IPS-18a (cell line): ENCODE data around the gene NADSYN1.

ENCODE experiments used
- H3K27ac ChIP-seq: one replicate; pipeline ENCODE4 v1.5.1; 2013; ENCODE audit warnings: low read length
- H3K27me3 ChIP-seq: one replicate; pipeline ENCODE4 v1.6.1; 2013; ENCODE audit warnings: mild to moderate bottlenecking, low read length; ENCODE audit not compliant: control insufficient read depth, insufficient read depth
- H3K36me3 ChIP-seq: one replicate; pipeline ENCODE4 v1.6.1; 2013; ENCODE audit warnings: low read depth, low read length; ENCODE audit not compliant: control insufficient read depth
- H3K4me1 ChIP-seq: one replicate; pipeline ENCODE4 v1.6.1; 2013; ENCODE audit warnings: low read depth, low read length; ENCODE audit not compliant: control insufficient read depth
- H3K4me3 ChIP-seq: one replicate; pipeline ENCODE4 v1.5.1; 2013; ENCODE audit warnings: low read length
- H3K9ac ChIP-seq: one replicate; pipeline ENCODE4 v1.6.1; 2013; ENCODE audit warnings: mild to moderate bottlenecking, low read length, moderate library complexity
- H3K9me3 ChIP-seq: one replicate; pipeline ENCODE4 v1.6.1; 2013; ENCODE audit warnings: low read depth, low read length; ENCODE audit not compliant: control insufficient read depth

The NADSYN1 gene

DNA sequence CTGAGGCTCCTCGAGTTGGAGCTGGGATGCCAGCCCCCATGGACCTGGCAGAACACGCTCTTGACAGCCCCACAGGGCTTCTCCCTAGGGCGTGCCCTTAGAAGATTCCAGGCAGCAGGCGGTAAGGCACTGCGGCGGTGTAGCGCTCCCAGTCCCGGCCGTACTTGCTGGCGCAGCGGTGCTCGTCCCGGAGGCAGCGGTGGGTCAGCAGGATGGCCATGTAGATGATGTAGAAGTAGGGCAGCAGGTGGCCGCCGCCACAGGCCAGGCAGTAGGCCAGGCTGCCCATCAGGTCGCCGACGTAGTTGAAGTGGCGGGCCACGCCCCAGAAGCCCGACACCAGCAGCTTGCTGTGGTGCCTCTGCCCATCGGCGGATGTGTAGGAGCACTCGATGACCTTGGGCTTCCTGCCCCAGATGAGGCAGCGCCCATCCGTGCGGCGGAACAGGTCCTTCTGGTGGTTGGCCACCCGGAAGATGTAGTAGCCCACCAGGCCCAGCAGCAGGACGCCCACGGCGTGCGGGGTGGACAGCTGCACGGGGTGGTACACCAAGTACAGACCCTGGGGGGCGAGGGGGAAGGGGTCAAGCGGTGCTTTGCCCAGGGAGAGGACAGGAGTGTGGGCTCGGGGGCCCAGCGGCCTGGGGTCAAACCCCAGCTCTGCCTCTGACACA lies 17.6 kb upstream of the NADSYN1 start:
- Histone ChIP-seq H3K27ac (no peak overlapping the region), H3K9me3 (no peaks in the 10 kb centered on the region), H3K4me1 (no peaks in the 10 kb centered on the region), H3K36me3 (peaks cover 61% of the 10 kb centered on the region), H3K9ac (no peak overlapping the region), H3K27me3 (no peaks in the 10 kb centered on the region), H3K4me3 (no peak overlapping the region)

DNA sequence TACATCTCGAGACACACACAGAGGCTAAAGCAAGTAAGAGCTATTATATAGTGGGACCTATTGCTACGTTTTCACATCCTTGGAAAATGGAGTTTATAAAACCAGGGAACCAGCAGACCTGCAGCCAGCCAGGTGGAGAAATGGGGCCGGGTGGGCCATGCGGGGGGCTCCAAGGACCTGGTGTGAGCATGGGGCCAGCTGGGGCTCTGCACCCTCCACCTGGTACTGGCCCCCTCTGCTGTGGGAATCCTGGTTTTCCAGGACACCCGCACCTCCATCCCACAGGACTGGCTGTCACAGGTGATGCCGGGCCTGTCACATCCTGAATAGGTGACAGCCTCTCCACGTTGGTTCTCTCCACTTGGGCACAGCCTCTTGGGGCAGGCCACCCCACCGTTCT lies 16.1 kb upstream of the NADSYN1 start:
- no peaks in the 10 kb centered on the region for H3K27me3 ChIP-seq
- no peaks in the 10 kb centered on the region for H3K9me3 ChIP-seq
- H3K36me3 ChIP-seq: peaks cover 76% of the 10 kb centered on the region
- H3K27ac ChIP-seq: no peak overlapping the region
- no peak overlapping the region for H3K9ac ChIP-seq
- H3K4me3 ChIP-seq: no peak overlapping the region
- H3K4me1 ChIP-seq: no peaks in the 10 kb centered on the region

DNA sequence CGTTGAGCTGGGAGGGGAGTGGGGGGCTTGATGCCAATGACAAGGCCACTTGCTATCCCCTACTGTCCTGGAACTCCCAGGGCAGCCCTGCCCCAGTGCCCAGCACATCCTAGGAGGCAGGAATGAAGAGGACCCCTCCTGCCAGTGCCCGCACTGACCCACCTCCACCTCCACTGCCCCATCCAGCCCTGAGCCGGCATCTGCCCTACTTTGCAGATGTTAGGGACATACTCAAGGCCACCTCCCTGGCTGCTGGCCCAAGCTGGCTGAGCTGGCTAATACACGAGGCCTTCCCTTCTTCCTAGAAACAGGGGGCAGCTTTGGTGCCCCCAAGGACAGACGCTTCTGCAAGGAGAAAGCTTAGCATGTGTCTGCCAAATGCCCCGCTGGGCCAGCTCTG lies 15.6 kb upstream of the NADSYN1 start:
- H3K9me3 ChIP-seq: no peaks in the 10 kb centered on the region
- no peak overlapping the region for H3K27ac ChIP-seq
- H3K36me3 ChIP-seq: peaks cover 81% of the 10 kb centered on the region
- no peaks in the 10 kb centered on the region for H3K27me3 ChIP-seq
- no peaks in the 10 kb centered on the region for H3K4me1 ChIP-seq
- no peak overlapping the region for H3K9ac ChIP-seq
- no peak overlapping the region for H3K4me3 ChIP-seq

DNA sequence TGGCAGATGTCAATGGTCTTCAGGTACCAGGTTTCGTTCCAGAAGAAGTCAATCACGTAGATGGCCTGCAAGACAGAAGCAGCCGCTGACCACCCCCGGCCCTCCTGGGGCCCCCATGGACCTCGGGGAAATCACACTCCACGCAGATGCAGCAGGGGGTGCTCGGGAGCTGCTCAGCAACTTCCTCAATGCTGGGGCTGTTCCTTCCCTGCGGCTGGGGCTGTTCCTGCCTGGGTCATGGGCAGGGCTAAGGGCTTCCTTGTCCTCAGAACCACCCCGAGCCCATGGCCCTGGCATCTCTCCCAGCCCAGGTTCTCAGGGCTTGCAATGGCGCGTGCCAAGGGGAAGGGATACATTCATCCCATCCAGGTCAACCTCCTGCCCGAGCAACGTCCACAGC lies 15.1 kb upstream of the NADSYN1 start:
- Histone ChIP-seq H3K4me3 (no peak overlapping the region), H3K27ac (no peak overlapping the region), H3K9ac (no peak overlapping the region), H3K4me1 (no peaks in the 10 kb centered on the region), H3K27me3 (no peaks in the 10 kb centered on the region), H3K9me3 (no peaks in the 10 kb centered on the region), H3K36me3 (peaks cover 85% of the 10 kb centered on the region)

DNA sequence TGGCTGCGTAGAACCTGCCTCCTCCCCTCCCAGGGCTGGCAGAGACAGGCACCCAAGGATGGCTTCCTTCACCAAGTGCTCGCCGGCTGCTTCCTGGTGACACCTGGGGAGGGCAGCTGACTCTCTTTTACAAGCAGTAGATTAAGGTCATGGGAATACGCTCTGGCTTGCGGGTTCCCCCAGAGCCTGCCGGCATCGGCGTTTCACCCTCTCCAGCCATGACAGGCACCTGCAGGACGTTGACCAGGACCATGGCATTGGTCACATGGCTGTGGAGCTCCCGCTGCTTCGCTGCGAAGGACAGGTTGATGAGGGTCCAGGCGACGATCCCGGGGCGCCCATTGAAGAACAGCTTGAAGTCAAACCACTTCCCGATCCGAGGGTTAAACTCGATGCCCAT lies 14.4 kb upstream of the NADSYN1 start:
- Histone ChIP-seq H3K4me3 (no peak overlapping the region), H3K27me3 (no peaks in the 10 kb centered on the region), H3K36me3 (peaks cover 93% of the 10 kb centered on the region), H3K9me3 (no peaks in the 10 kb centered on the region), H3K27ac (no peak overlapping the region), H3K9ac (no peak overlapping the region), H3K4me1 (no peaks in the 10 kb centered on the region)

DNA sequence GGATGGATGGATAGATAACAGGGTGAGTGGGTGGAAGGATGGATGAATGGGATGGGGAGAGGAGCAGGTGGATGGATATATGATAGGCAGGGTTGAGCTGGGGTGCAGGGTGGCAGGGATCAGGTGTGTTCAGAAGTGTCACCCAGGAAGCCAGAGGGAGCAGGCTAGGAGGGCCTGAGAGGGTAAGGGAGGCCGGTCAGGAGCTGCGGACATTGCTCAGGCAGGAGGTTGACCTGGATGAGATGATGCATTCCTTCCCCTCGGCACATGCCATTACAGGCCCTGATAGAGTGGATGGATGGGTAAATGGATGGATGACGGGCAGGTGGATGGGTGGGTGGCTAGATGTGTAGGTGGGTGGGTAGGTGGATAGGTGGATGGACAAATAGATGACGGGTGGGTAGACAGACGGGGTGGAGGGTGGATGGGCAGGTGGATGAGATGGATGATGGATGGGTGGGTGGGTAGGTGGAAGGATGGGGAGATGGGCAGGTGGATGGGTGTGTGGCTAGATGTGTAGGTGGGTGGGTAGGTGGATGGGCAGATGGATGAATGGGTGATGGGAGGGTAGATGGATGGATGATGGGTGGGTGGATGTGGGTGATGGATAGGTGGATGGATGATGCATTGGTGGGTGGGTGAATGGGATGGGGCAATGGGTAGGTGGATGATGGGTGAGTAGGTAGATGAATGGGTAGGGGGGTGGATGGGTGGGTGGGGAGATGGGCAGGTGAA lies 12.8 kb upstream of the NADSYN1 start:
- H3K4me3 ChIP-seq: no peak overlapping the region
- H3K27ac ChIP-seq: no peak overlapping the region
- H3K27me3 ChIP-seq: no peaks in the 10 kb centered on the region
- H3K9me3 ChIP-seq: no peaks in the 10 kb centered on the region
- no peaks in the 10 kb centered on the region for H3K4me1 ChIP-seq
- H3K9ac ChIP-seq: no peak overlapping the region
- H3K36me3 ChIP-seq: peaks cover 96% of the 10 kb centered on the region

DNA sequence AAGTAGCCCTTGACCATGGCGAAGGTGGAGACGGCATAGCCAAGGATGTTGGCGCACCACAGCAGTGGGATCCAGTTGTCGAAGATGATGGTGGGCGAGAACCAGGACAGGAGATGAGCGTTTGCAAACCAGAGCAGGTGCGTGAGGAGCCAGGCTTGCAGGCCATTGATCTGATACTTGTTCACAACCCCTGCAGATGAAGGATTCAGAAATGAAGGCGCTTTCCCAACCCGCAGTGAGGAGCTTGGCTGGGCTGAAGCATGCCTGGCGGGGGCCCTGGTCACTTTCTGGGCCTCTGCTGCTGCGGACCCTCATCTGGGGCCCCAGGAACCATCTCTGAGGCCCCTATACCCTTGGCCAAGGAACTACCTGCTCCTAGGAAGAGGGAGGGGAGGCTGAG lies 11.8 kb upstream of the NADSYN1 start:
- H3K4me1 ChIP-seq: no peaks in the 10 kb centered on the region
- H3K9ac ChIP-seq: no peak overlapping the region
- no peak overlapping the region for H3K4me3 ChIP-seq
- H3K9me3 ChIP-seq: peaks cover 2% of the 10 kb centered on the region
- H3K27ac ChIP-seq: no peak overlapping the region
- H3K36me3 ChIP-seq: peaks cover 97% of the 10 kb centered on the region
- no peaks in the 10 kb centered on the region for H3K27me3 ChIP-seq

DNA sequence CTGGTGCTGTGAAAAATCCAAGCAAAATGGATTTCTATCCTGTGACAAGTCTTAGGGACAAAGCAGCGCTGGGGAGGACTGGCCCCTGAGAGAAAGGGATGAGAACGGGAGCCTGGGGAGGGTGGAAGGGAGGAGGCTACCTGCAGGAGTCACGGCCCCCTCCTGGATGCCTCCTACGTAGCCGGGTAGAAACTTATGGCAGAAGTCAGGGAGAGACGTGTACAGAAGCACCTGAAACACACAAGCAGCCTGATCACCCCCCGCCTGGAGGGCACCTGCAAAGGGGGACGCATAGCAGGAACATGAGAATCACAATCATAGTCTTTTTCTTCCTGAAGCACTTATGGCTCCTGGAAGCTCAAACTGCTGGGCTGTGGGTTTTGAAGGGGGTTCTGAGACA lies 10.9 kb upstream of the NADSYN1 start:
- Histone ChIP-seq H3K36me3 (peaks cover 99% of the 10 kb centered on the region), H3K9me3 (peaks cover 3% of the 10 kb centered on the region), H3K9ac (no peak overlapping the region), H3K4me3 (no peak overlapping the region), H3K27me3 (no peaks in the 10 kb centered on the region), H3K4me1 (peaks cover 3% of the 10 kb centered on the region), H3K27ac (no peak overlapping the region)

DNA sequence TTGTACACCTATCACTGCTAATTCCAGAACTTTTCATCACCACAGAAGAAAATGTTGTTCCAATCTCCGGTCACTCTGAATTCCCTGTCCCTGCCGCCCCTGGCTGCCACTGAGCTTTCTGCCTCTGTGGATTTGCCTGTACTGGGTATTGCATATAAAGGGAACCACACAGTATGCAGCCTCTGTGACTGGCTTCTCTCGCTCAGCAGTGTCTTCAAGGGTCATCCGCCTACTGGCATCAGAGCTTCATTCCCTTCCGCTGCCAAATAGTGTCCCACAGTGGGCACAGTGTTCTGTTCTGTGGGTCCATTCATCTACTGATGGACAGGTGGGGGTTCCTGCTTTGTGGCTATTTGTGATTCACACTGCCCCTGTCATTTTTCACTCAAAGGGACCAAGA lies 10.1 kb upstream of the NADSYN1 start:
- H3K27ac ChIP-seq: no peak overlapping the region
- H3K4me1 ChIP-seq: peaks cover 3% of the 10 kb centered on the region
- peaks cover 3% of the 10 kb centered on the region for H3K9me3 ChIP-seq
- H3K36me3 ChIP-seq: peaks cover 91% of the 10 kb centered on the region
- no peaks in the 10 kb centered on the region for H3K27me3 ChIP-seq
- H3K4me3 ChIP-seq: no peak overlapping the region
- H3K9ac ChIP-seq: no peak overlapping the region

DNA sequence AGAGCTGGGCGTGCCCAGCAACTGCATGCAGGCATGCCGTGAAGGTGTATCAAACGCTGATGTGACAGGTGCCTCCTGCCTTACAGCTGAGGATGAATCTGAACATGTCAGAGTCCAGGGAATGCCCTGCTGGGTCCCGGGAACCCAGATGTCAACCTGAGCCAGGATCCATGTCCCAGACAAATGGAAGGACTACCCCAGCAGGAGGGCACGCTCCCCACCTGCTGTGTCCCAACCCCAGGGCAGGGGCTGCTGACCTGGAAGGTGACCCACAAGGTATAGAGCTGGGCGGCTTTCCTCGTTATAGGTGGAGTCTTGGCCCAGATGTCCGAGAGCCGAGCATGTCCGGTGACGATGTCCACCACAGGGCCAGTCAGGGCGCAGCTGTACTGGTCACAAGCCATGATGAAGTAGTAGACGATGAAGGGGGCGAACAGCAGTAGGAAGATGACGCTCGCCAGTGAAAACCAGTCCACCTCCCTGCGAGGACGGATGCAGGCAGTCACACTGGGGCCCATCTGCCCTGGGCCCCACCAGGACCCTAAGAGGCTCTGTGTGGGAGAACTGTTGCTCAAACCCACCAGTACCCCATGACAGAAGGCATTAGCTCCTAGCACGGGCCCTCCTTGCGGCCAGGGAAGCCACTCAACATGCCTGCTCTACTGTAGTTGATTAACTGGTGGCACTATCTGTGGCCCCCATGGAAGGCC lies 9.1 kb upstream of the NADSYN1 start:
- H3K9me3 ChIP-seq: peaks cover 3% of the 10 kb centered on the region
- H3K36me3 ChIP-seq: peaks cover 81% of the 10 kb centered on the region
- H3K4me3 ChIP-seq: no peak overlapping the region
- no peaks in the 10 kb centered on the region for H3K27me3 ChIP-seq
- no peak overlapping the region for H3K27ac ChIP-seq
- H3K9ac ChIP-seq: no peak overlapping the region
- H3K4me1 ChIP-seq: peaks cover 3% of the 10 kb centered on the region

DNA sequence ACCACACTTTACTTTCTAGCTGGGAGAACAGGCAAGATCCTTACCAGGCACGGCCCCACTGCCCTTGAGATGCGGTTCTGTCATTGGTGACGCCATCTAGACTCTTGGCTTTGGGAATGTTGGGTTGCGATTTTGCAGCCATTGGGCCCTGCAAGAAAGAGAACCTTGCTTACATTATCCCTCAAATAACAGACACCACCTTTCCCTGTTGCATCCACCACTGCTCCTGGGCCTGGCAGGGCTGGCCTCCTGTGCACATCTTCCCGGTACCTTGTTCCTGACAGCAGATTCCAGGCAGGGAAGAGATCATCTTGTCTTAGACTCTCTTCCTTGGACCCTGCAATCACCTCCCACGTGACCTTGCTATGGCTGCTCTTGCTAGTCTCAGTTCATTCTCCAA lies 8.2 kb upstream of the NADSYN1 start:
- no peak overlapping the region for H3K9ac ChIP-seq
- H3K4me3 ChIP-seq: no peak overlapping the region
- peaks cover 4% of the 10 kb centered on the region for H3K4me1 ChIP-seq
- peaks cover 3% of the 10 kb centered on the region for H3K9me3 ChIP-seq
- no peaks in the 10 kb centered on the region for H3K27me3 ChIP-seq
- no peak overlapping the region for H3K27ac ChIP-seq
- H3K36me3 ChIP-seq: peaks cover 72% of the 10 kb centered on the region
